Suprapubic skin (tissue), 4 donors: ENCODE measurements around the gene ZBTB47.

Source experiments
- EP300 ChIP-seq: sonication (generic); formaldehyde crosslinking; IDR thresholded peaks from one replicate; pipeline ENCODE4 v1.6.1; 2017; ENCODE audit warnings: antibody characterized with exemption
- POLR2A ChIP-seq, 2 donors: fragments of 450-650 bp; IDR thresholded peaks; one replicate each; pipeline ENCODE4 v1.6.1; 2017; ENCODE audit warnings: antibody characterized with exemption in 2 of 2, mild to moderate bottlenecking in 2 of 2, moderate library complexity in 2 of 2
- POLR2AphosphoS5 ChIP-seq, 3 donors: sonication (generic); formaldehyde crosslinking; IDR thresholded peaks; one replicate each; pipeline ENCODE4 v1.6.1; 2017; ENCODE audit warnings: antibody characterized with exemption in 3 of 3
- TF ChIP-seq, protein P1 (sequence below), 2 donors: fragments of 200-600 bp in 1 of 2; fragments of 450-650 bp in 1 of 2; sonication (generic) in 1 of 2; IDR thresholded peaks; one replicate each; pipeline ENCODE4 v1.5.1; 2016 to 2019; ENCODE audit warnings: antibody characterized with exemption in 2 of 2, mild to moderate bottlenecking in 1 of 2, moderate library complexity in 1 of 2

DNA sequence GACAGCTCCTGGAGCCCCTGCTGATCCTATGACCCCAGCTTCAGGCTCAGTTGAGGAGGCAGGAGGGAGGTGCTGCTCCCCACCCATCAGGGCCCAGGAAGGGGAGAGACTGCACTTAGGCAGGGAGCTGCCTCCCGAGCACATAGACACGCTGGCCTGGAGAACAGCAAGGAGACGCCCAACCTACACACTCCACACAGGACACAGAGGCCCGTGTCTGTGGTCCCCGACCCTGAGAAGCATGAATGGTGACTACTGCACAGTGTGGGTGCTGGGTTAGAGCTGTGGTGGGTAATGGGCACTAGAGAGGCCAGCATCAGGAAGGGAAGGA, 50.2 kb downstream of the ZBTB47 start:
- TF ChIP-seq POLR2A (IDR thresholded peaks at IDR 0.05), result no peak
- TF ChIP-seq POLR2AphosphoS5 (IDR thresholded peaks at IDR 0.05), result no peak
- no peak for TF ChIP-seq EP300
- TF ChIP-seq, protein P1, sequence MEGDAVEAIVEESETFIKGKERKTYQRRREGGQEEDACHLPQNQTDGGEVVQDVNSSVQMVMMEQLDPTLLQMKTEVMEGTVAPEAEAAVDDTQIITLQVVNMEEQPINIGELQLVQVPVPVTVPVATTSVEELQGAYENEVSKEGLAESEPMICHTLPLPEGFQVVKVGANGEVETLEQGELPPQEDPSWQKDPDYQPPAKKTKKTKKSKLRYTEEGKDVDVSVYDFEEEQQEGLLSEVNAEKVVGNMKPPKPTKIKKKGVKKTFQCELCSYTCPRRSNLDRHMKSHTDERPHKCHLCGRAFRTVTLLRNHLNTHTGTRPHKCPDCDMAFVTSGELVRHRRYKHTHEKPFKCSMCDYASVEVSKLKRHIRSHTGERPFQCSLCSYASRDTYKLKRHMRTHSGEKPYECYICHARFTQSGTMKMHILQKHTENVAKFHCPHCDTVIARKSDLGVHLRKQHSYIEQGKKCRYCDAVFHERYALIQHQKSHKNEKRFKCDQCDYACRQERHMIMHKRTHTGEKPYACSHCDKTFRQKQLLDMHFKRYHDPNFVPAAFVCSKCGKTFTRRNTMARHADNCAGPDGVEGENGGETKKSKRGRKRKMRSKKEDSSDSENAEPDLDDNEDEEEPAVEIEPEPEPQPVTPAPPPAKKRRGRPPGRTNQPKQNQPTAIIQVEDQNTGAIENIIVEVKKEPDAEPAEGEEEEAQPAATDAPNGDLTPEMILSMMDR (IDR thresholded peaks at IDR 0.05), result no peak
